Activated T-cell treated with anti-CD3 and anti-CD28 coated beads, Interleukin-2, amount 50 U/mL, for 4 hours (primary cell): ENCODE data around the gene RPIA. TPM values are rescaled to one million over a fixed set of nuclear protein-coding genes. Genes with fewer than 3 reads are reported as not detected.

Source experiments
- total RNA-seq, 3 donors: library from RNA; stranded (reverse); gene quantifications; one replicate each; pipeline ENCODE4 v1.2.1, GENCODE V29; 2021

RPIA gene
- total RNA-seq, 3 donors from 2014 or later, result 89.1 to 109 (median 94.4) TPM

Other genes starting within 250 kb of the RPIA start
- gene FOXI3, start 239.0 kb upstream of the RPIA start, total RNA-seq, result not detected
- gene EIF2AK3, start 64.2 kb upstream of the RPIA start, total RNA-seq, result 10 to 100 TPM in 2 of 3 donors, 1 to 10 TPM in 1; 8.8 to 14.4 (median 14.3) TPM